OCI-LY7 (cell line): ENCODE results near the gene RGL1. TPM values are rescaled to one million over a fixed set of nuclear protein-coding genes. Genes with fewer than 3 reads are reported as not detected.

Experiments used
- BruUV-seq: library from RNA; stranded (reverse); fragments of 400-500 nt; replicated peaks from 2 replicates; lab custom pipeline; 2021; lab: Mats Ljungman, UMichigan
- CTCF ChIA-PET: fragments of 300-600 bp; sonication (Branson Sonifier 250); formaldehyde crosslinking; loops from one replicate; lab custom pipeline; 2022; ENCODE audit warnings: antibody characterized with exemption; ENCODE audit not compliant: unreplicated experiment; lab: Charles Lee
- POLR2A ChIA-PET: fragments of 300-600 bp; sonication (Branson Sonifier 250); formaldehyde crosslinking; loops from one replicate; lab custom pipeline; 2022; ENCODE audit warnings: antibody characterized with exemption; lab: Charles Lee
- DNase-seq: peaks from one replicate; pipeline ENCODE4 v3.0.0-alpha.2; 2015; ENCODE audit warnings: low spot score
- H2AFZ ChIP-seq: fragments of 200-600 bp; sonication (generic), shearing (Covaris generic); 2 replicates; pipeline ENCODE4 v1.6.1; 2014; ENCODE audit warnings: mild to moderate bottlenecking, antibody characterized with exemption, low read length, moderate library complexity
- H3K27ac ChIP-seq: fragments of 200-600 bp; sonication (generic); 2 replicates; pipeline ENCODE4 v1.5.1; 2014; ENCODE audit warnings: mixed run types, low read depth, mild to moderate bottlenecking, moderate library complexity, low read length, inconsistent platforms; ENCODE audit not compliant: poor library complexity, severe bottlenecking
- H3K36me3 ChIP-seq: fragments of 200-600 bp; sonication (generic); 2 replicates; pipeline ENCODE4 v1.6.1; 2014; ENCODE audit warnings: mild to moderate bottlenecking, antibody characterized with exemption, low read length, moderate library complexity, mixed read lengths; ENCODE audit not compliant: insufficient read depth
- H3K4me1 ChIP-seq: fragments of 200-600 bp; sonication (generic); 2 replicates; pipeline ENCODE4 v1.5.1; 2014; ENCODE audit warnings: mild to moderate bottlenecking, low read length; ENCODE audit not compliant: insufficient read depth, poor library complexity, severe bottlenecking
- H3K4me2 ChIP-seq: fragments of 200-600 bp; sonication (generic); 2 replicates; pipeline ENCODE4 v1.6.1; 2014; ENCODE audit warnings: mild to moderate bottlenecking, low read length
- H3K4me3 ChIP-seq: fragments of 200-600 bp; sonication (generic); 2 replicates; pipeline ENCODE4 v1.5.1; 2014; ENCODE audit warnings: mild to moderate bottlenecking, low read depth, low read length; ENCODE audit not compliant: poor library complexity, severe bottlenecking
- H3K79me2 ChIP-seq: fragments of 200-600 bp; sonication (generic); 2 replicates; pipeline ENCODE4 v1.6.1; 2016; ENCODE audit warnings: low read depth, mild to moderate bottlenecking, low read length, moderate library complexity, mixed read lengths; ENCODE audit not compliant: insufficient read depth
- H3K9me2 ChIP-seq: fragments of 200-600 bp; sonication (generic); 2 replicates; pipeline ENCODE4 v1.6.1; 2016; ENCODE audit warnings: mild to moderate bottlenecking, low read length, mixed read lengths; ENCODE audit not compliant: insufficient read depth
- H3K9me3 ChIP-seq: fragments of 200-600 bp; sonication (generic); 2 replicates; pipeline ENCODE4 v1.6.1; 2014; ENCODE audit warnings: mild to moderate bottlenecking, mixed run types, low read length, mixed read lengths
- H4K20me1 ChIP-seq: fragments of 200-600 bp; sonication (generic); 2 replicates; pipeline ENCODE4 v1.6.1; 2014; ENCODE audit warnings: mild to moderate bottlenecking, antibody characterized with exemption, low read length, moderate library complexity, mixed read lengths; ENCODE audit not compliant: insufficient read depth
- EZH2phosphoT487 ChIP-seq: fragments of 200-600 bp; sonication (generic); IDR thresholded peaks from 2 replicates; pipeline ENCODE4 v1.6.1; 2018; ENCODE audit warnings: low read depth, borderline replicate concordance, mild to moderate bottlenecking, mixed run types, antibody characterized with exemption, low read length, moderate library complexity, mixed read lengths
- intact Hi-C: fragments of 100-400 bp; cut with micrococcal nuclease; formaldehyde crosslinking; loops from one replicate; pipeline ENCODE4 v1.10.0; 2022; ENCODE audit not compliant: unreplicated experiment
- total RNA-seq, 2 experiments: library from RNA; depleted of rRNA in 1 of 2; stranded (reverse); fragments of >200 nt in 1 of 2; shearing (Covaris generic) in 1 of 2; gene quantifications; 2 replicates each; pipeline ENCODE4 v1.2.3, GENCODE V29; 2014 to 2022
- TF ChIP-seq, protein P1 (sequence below): fragments of 200-600 bp; sonication (generic); conservative IDR thresholded peaks from 2 replicates; pipeline ENCODE4 v1.5.1; 2014; ENCODE audit warnings: mild to moderate bottlenecking, antibody characterized with exemption, low read length, moderate library complexity, mixed read lengths

Gene RGL1
- total RNA-seq, 2 experiments from 2014 or later, result 0.32 to 0.35 TPM

DNA sequence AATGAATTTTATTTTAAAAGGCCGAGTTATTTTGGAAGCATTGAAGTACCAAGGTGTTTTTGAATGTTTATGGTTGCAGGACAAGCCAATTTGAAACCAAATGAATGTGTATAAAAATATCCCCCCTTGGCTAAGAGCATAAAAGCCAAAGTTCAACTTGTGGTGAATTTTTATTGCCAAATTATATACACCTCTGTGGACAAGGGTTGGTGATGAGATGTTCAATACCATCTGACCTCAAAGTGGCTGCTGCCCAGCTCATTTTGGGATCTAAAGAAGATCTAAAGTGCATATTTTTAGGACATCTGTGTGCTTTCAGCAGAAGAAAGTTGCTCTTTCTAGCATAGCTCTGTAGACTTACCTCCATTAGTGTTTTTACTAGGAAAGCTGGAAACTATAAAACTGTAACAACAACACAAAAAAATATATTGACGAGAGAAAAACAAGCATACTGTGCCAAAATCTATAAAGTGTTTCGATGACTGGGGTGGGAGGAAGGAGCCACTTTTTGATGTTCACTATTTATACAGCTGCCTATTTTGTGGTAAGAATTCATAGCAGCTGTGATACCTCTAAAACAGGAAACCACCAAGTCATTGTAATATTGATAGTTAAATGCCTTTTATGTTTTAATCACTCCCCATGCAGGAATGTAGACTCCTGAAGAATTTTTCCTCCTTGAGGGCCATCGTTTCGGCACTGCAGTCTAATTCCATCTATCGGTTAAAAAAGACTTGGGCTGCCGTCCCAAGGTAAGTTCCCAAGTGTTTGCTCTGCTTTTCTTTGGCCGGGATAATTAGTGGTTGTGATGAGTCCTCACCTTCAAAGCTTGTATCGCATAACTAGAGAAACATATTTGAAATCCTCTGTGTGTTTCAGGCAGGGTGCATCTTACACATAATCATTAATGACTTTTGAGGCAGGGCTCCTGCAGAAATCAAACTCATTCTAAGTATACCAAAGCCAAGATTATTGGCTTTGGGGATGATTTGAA, 83.2 kb downstream of the RGL1 start:
- ChIA-PET POLR2A (interaction anchor here (0.6 kb wide), 1 partner anchor 10 kb away, joined by 3 read pairs; no protein-coding TSS in a partner anchor), CTCF (no interaction called here)
- BruUV-seq, result no TSS peak
- no peak overlapping the region for H3K4me3 ChIP-seq
- no peaks in the 10 kb centered on the region for H3K36me3 ChIP-seq
- H3K9me2 ChIP-seq, result no peaks in the 10 kb centered on the region
- H3K4me1 ChIP-seq, result no peaks in the 10 kb centered on the region
- no peak overlapping the region for H2AFZ ChIP-seq
- H3K79me2 ChIP-seq, result no peaks in the 10 kb centered on the region
- H3K9me3 ChIP-seq, result no peaks in the 10 kb centered on the region
- H3K27ac ChIP-seq, result no peak overlapping the region
- TF ChIP-seq, protein P1, sequence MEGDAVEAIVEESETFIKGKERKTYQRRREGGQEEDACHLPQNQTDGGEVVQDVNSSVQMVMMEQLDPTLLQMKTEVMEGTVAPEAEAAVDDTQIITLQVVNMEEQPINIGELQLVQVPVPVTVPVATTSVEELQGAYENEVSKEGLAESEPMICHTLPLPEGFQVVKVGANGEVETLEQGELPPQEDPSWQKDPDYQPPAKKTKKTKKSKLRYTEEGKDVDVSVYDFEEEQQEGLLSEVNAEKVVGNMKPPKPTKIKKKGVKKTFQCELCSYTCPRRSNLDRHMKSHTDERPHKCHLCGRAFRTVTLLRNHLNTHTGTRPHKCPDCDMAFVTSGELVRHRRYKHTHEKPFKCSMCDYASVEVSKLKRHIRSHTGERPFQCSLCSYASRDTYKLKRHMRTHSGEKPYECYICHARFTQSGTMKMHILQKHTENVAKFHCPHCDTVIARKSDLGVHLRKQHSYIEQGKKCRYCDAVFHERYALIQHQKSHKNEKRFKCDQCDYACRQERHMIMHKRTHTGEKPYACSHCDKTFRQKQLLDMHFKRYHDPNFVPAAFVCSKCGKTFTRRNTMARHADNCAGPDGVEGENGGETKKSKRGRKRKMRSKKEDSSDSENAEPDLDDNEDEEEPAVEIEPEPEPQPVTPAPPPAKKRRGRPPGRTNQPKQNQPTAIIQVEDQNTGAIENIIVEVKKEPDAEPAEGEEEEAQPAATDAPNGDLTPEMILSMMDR, result no peak
- TF ChIP-seq EZH2phosphoT487, result no peak
- DNase-seq, result no peak
- H4K20me1 ChIP-seq, result no peaks in the 10 kb centered on the region
- intact Hi-C loops, result no loop called here
- H3K4me2 ChIP-seq, result no peak overlapping the region

DNA sequence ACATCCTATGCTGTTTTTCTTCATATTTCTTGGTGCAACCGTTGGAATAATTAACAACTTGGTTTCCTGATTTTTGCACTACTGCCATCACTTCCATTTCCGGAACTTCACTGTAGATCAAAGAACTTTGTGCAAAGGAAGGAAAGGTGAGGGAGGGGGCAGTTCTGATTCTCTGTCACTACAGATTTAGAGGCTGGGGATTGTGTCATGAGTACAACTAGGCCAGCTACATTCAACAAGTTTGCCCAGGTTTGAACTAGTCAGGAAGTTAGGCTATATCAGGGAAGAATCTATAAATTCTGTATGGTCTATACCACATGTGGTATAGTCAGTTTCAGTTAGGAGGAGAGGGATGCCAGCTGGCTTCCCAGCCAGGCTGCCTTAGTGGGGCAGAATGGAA, 84.2 kb downstream of the RGL1 start:
- Histone ChIP-seq H3K4me3 (no peak overlapping the region), H3K4me2 (no peak overlapping the region), H4K20me1 (no peaks in the 10 kb centered on the region), H3K9me2 (no peaks in the 10 kb centered on the region), H3K79me2 (no peaks in the 10 kb centered on the region), H3K36me3 (no peaks in the 10 kb centered on the region), H2AFZ (no peak overlapping the region), H3K4me1 (no peaks in the 10 kb centered on the region), H3K27ac (no peak overlapping the region), H3K9me3 (no peaks in the 10 kb centered on the region)
- no TSS peak for BruUV-seq
- no peak for DNase-seq
- POLR2A ChIA-PET, result no interaction called here
- intact Hi-C loops, result no loop called here
- CTCF ChIA-PET, result no interaction called here
- no peak for TF ChIP-seq EZH2phosphoT487

DNA sequence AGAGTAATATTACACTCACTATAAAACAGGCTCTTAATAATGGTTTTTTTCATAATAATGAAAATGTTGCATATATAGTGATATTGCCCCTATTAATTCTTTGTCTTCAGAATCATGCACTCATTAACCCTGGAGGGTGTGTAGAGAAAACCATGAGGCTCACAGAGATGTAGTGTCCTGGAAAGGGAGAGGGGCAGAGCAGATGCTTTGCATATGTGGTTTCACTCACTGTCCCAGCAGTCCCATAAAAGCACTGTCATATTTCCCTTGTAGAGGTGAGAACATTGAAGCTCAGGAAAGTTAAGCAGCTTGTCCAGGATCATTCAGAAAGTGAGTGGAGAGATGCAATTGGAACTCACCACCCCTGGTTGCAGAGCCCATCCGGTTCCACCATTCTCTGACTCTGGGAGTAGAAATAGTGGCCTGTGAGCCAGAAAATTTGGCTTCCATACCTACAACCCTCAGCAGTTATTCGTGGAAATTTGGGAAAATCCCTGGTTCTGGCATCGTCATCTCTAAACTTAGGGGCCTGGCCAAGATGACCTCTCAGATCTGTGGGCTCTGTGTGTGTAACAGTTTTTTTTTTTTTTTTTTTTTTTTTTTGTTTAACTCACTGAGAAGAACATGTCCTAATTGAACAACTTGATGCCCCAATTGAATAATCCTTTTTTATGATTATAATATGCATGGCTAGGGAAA, 86.4 kb downstream of the RGL1 start:
- Histone ChIP-seq H3K4me2 (no peak overlapping the region), H3K4me3 (no peak overlapping the region), H3K4me1 (no peaks in the 10 kb centered on the region), H4K20me1 (no peaks in the 10 kb centered on the region), H3K36me3 (no peaks in the 10 kb centered on the region), H3K9me3 (no peaks in the 10 kb centered on the region), H3K27ac (no peak overlapping the region), H2AFZ (no peak overlapping the region), H3K9me2 (no peaks in the 10 kb centered on the region), H3K79me2 (no peaks in the 10 kb centered on the region)
- TF ChIP-seq EZH2phosphoT487, result no peak
- TF ChIP-seq, protein P1, result no peak
- DNase-seq, result no peak
- no TSS peak for BruUV-seq
- CTCF ChIA-PET, result no interaction called here
- POLR2A ChIA-PET, result interaction anchor here (0.9 kb wide), 1 partner anchor 63 kb away, joined by 3 read pairs; no protein-coding TSS in a partner anchor
- intact Hi-C loops, result no loop called here
